GM12878 (cell line): Measurements from ENCODE around the gene ENDOD1. TPM values are rescaled to one million over a fixed set of nuclear protein-coding genes. Genes with fewer than 3 reads are reported as not detected.

ENCODE experiments used
- BMI1 ChIP-seq: fragments of 450-650 bp; IDR thresholded peaks from 2 replicates; pipeline ENCODE4 v1.6.1; 2016; ENCODE audit warnings: mild to moderate bottlenecking, moderate library complexity, borderline replicate concordance
- CBFB ChIP-seq: IDR thresholded peaks from 2 replicates; pipeline ENCODE4 v1.6.1; 2016; ENCODE audit warnings: antibody characterized with exemption, low read depth
- CBX3 ChIP-seq: fragments of 200-600 bp; sonication (generic); IDR thresholded peaks from 2 replicates; pipeline ENCODE4 v1.6.1; 2016; ENCODE audit warnings: low read depth, borderline replicate concordance
- HCFC1 ChIP-seq: fragments of 150-350 bp; IDR thresholded peaks from 2 replicates; pipeline ENCODE4 v1.6.1; 2014; ENCODE audit warnings: low read length
- IRF4 ChIP-seq: IDR thresholded peaks from 2 replicates; pipeline ENCODE4 v1.6.1; 2011; ENCODE audit warnings: low read depth, low read length
- KLF5 ChIP-seq: fragments of 450-650 bp; IDR thresholded peaks from 2 replicates; pipeline ENCODE4 v1.6.1; 2014; ENCODE audit warnings: mild to moderate bottlenecking; ENCODE audit not compliant: partially characterized antibody
- MTA2 ChIP-seq: fragments of 450-650 bp; IDR thresholded peaks from 2 replicates; pipeline ENCODE4 v1.6.1; 2016; ENCODE audit warnings: low read depth, mild to moderate bottlenecking, moderate library complexity
- MTA3 ChIP-seq: IDR thresholded peaks from 2 replicates; pipeline ENCODE4 v1.6.1; 2012; ENCODE audit warnings: low read length, inconsistent platforms, borderline replicate concordance
- MXI1 ChIP-seq: fragments of 150-350 bp; IDR thresholded peaks from 2 replicates; pipeline ENCODE4 v1.6.1; 2011; ENCODE audit warnings: low read depth, mild to moderate bottlenecking, inconsistent platforms, low read length, improper control_type of control experiment
- NFYB ChIP-seq: IDR thresholded peaks from 2 replicates; pipeline ENCODE4 v1.6.1; 2011; ENCODE audit warnings: low read depth, mild to moderate bottlenecking, low read length, improper control_type of control experiment, moderate library complexity; ENCODE audit not compliant: insufficient read depth
- NKRF ChIP-seq: fragments of 450-650 bp; conservative IDR thresholded peaks from 2 replicates; pipeline ENCODE4 v1.6.1; 2017; ENCODE audit warnings: mild to moderate bottlenecking, moderate library complexity
- PML ChIP-seq: IDR thresholded peaks from 2 replicates; pipeline ENCODE4 v1.6.1; 2012; ENCODE audit warnings: low read length, inconsistent platforms
- REST ChIP-seq: IDR thresholded peaks from 2 replicates; pipeline ENCODE4 v1.6.1; 2012; ENCODE audit warnings: mild to moderate bottlenecking, low read depth, low read length
- SIN3A ChIP-seq: IDR thresholded peaks from 2 replicates; pipeline ENCODE4 v1.6.1; 2012; ENCODE audit warnings: low read depth, low read length, improper control_type of control experiment
- SUZ12 ChIP-seq: fragments of 200-600 bp; sonication (generic); IDR thresholded peaks from one replicate; pipeline ENCODE4 v1.6.1; 2018; ENCODE audit warnings: antibody characterized with exemption, mild to moderate bottlenecking; ENCODE audit not compliant: unreplicated experiment
- TAF1 ChIP-seq: IDR thresholded peaks from 2 replicates; pipeline ENCODE4 v1.6.1; 2011; ENCODE audit warnings: mild to moderate bottlenecking, low read depth, low read length, borderline replicate concordance
- TBL1XR1 ChIP-seq: IDR thresholded peaks from 2 replicates; pipeline ENCODE4 v1.6.1; 2012; ENCODE audit warnings: low read depth, low read length, improper control_type of control experiment
- TCF3 ChIP-seq: IDR thresholded peaks from 2 replicates; pipeline ENCODE4 v1.6.1; 2012; ENCODE audit warnings: low read depth, mild to moderate bottlenecking, low read length, borderline replicate concordance; ENCODE audit not compliant: insufficient read depth
- WRNIP1 ChIP-seq: IDR thresholded peaks from 2 replicates; pipeline ENCODE4 v1.6.1; 2011; ENCODE audit warnings: low read depth, low read length, improper control_type of control experiment, borderline replicate concordance
- ZNF217 ChIP-seq: fragments of 450-650 bp; IDR thresholded peaks from 2 replicates; pipeline ENCODE4 v1.6.1; 2017; ENCODE audit warnings: antibody characterized with exemption, mild to moderate bottlenecking
- ZNF384 ChIP-seq: IDR thresholded peaks from 2 replicates; pipeline ENCODE4 v1.6.1; 2012; ENCODE audit warnings: low read depth, mild to moderate bottlenecking, low read length, improper control_type of control experiment, borderline replicate concordance
- ZNF622 ChIP-seq: fragments of 450-650 bp; IDR thresholded peaks from 2 replicates; pipeline ENCODE4 v1.6.1; 2017; ENCODE audit warnings: mild to moderate bottlenecking, inconsistent platforms
- polyA plus RNA-seq, 11 experiments: library from polyadenylated mRNA; depleted of rRNA in 4 of 11; unstranded in 6 of 11; stranded (reverse) in 5 of 11; fragments of >200 nt; fragmentation: Nextera tagmentation in 4 of 11; fragmentation: Illumina TruSeq in 1 of 11; extraction: Ambion mirVana in 4 of 11; extraction: Trizol in 1 of 11; gene quantifications; 1 replicate in 1 of 11; 2 replicates in 10 of 11; pipeline versions ENCODE4 v1.2.1 to v1.2.3, GENCODE V29; 2011 to 2016; ENCODE audit warnings: inconsistent platforms in 2 of 11, missing spikeins in 2 of 11, low read depth in 1 of 11
- total RNA-seq, 4 experiments: library from RNA; depleted of rRNA in 3 of 4; stranded (reverse); fragments of >200 nt in 3 of 4; fragmentation: Illumina TruSeq in 1 of 4; extraction: Trizol in 1 of 4; gene quantifications; 2 replicates each; pipeline versions ENCODE4 v1.2.1 to v1.2.3, GENCODE V29; 2013 to 2021
- TF ChIP-seq, protein P1 (sequence below): fragments of 450-650 bp; IDR thresholded peaks from 2 replicates; pipeline ENCODE4 v1.6.1; 2017; ENCODE audit warnings: mild to moderate bottlenecking, low read depth, inconsistent platforms; ENCODE audit not compliant: poor library complexity, severe bottlenecking

Gene ENDOD1
- total and polyA plus RNA-seq, 10 of the 15 experiments (the other 5 are each of a cell fraction or from before 2014, with no cell fraction given): 6.0 to 30.0 (median 12.1) TPM

DNA sequence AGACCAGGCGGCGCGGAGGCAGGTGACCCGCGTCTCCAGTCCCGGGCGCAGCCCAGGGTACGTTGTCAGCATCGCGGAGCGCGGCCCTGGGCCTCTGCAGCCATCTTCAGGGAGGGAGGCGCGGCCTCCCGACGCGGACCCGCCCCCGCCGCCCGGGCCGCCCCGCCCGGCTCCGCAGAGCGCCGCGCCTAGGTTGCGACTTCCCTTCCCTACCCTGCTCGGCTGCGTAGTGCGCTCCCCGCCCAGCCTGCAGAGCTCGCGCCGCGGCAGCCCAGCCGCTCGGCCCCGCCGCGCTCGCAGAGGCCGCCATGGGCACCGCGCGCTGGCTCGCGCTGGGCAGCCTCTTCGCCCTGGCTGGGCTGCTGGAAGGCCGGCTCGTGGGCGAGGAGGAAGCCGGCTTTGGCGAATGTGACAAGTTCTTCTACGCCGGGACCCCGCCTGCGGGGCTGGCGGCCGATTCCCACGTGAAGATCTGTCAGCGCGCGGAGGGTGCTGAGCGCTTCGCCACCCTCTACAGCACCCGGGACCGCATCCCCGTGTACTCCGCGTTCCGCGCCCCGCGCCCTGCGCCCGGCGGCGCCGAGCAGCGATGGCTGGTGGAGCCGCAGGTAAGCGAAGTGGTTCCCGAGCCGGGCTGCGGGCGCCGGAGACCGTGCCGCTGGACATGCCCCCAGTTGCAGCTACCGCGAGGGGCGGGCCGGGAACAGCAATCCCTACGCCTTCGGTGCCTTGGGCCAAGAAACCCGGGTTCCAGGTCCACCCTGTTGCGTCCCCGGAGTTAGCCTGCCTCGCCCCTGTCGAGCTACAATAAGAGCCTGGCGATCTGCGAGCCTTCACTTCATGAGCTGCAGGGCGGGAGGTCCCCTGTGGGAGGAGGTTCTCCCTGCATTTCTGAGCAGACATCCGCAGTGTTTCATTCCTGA is at the start of gene ENDOD1 (continued):
- TF ChIP-seq NKRF (peak; percentile 86), NFYB (no peak), ZNF217 (peak; percentile 62; the same call in 1 of the 2 replicates), WRNIP1 (no peak), MTA2 (no peak), TBL1XR1 (no peak), REST (no peak; the same call in 1 of the 2 replicates), SIN3A (peak; percentile 55; the same call in 1 of the 2 replicates), IRF4 (no peak), PML (no peak), CBFB (no peak; the same call in 1 of the 2 replicates), MXI1 (peak; percentile 70), ZNF384 (no peak), ZNF622 (no peak), MTA3 (no peak), SUZ12 (no peak), TAF1 (peak; percentile 89), BMI1 (no peak), TCF3 (0 out of 2 replicates have a peak, but pooled peaks have one; percentile 35), HCFC1 (0 out of 2 replicates have a peak, but pooled peaks have one; percentile 4), CBX3 (no peak), KLF5 (no peak)
- TF ChIP-seq, protein P1, sequence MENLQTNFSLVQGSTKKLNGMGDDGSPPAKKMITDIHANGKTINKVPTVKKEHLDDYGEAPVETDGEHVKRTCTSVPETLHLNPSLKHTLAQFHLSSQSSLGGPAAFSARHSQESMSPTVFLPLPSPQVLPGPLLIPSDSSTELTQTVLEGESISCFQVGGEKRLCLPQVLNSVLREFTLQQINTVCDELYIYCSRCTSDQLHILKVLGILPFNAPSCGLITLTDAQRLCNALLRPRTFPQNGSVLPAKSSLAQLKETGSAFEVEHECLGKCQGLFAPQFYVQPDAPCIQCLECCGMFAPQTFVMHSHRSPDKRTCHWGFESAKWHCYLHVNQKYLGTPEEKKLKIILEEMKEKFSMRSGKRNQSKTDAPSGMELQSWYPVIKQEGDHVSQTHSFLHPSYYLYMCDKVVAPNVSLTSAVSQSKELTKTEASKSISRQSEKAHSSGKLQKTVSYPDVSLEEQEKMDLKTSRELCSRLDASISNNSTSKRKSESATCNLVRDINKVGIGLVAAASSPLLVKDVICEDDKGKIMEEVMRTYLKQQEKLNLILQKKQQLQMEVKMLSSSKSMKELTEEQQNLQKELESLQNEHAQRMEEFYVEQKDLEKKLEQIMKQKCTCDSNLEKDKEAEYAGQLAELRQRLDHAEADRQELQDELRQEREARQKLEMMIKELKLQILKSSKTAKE: no peak
